PC-3 (cell line): ENCODE data around the gene MPC1. TPM values are rescaled to one million over a fixed set of nuclear protein-coding genes. Genes with fewer than 3 reads are reported as not detected.

Source experiments
- ATAC-seq: fragments of 200-7000 bp; cut with Tn5 transposase; 2 replicates; pipeline ENCODE4 v1.9.1; 2020; ENCODE audit warnings: mild to moderate bottlenecking, moderate library complexity
- BruUV-seq: library from RNA; stranded (reverse); fragments of 400-500 nt; replicated peaks from 2 replicates; lab custom pipeline; 2021; lab: Mats Ljungman, UMichigan
- CTCF ChIA-PET: fragments of 300-600 bp; sonication (Branson Sonifier 250); formaldehyde crosslinking; loops from one replicate; lab custom pipeline; 2022; ENCODE audit warnings: antibody characterized with exemption; lab: Charles Lee
- POLR2A ChIA-PET: fragments of 300-600 bp; sonication (Branson Sonifier 250); formaldehyde crosslinking; loops from one replicate; lab custom pipeline; 2022; ENCODE audit warnings: antibody characterized with exemption; ENCODE audit not compliant: unreplicated experiment; lab: Charles Lee
- DNase-seq: peaks from one replicate; pipeline ENCODE4 v3.0.0-alpha.2; 2015
- H2AFZ ChIP-seq: fragments of 300-600 bp; sonication (generic); 2 replicates; pipeline ENCODE4 v1.6.0; 2016; ENCODE audit warnings: antibody characterized with exemption, low read length
- H3F3A ChIP-seq: fragments of 300-600 bp; sonication (generic); one replicate; pipeline ENCODE4 v1.6.0; 2017; ENCODE audit warnings: antibody characterized with exemption, low read length, control low read depth, mild to moderate bottlenecking; ENCODE audit not compliant: unreplicated experiment
- H3K27ac ChIP-seq: fragments of 300-600 bp; sonication (generic); 2 replicates; pipeline ENCODE4 v1.5.1; 2016; ENCODE audit warnings: mild to moderate bottlenecking, low read length
- H3K27me3 ChIP-seq: fragments of 300-600 bp; sonication (generic); 2 replicates; pipeline ENCODE4 v1.6.1; 2016; ENCODE audit warnings: low read length, mixed read lengths
- H3K36me3 ChIP-seq: fragments of 300-600 bp; sonication (generic); 2 replicates; pipeline ENCODE4 v1.6.1; 2016; ENCODE audit warnings: low read depth, mixed run types, low read length, mixed read lengths
- H3K4me1 ChIP-seq: fragments of 300-600 bp; sonication (generic); 2 replicates; pipeline ENCODE4 v1.5.1; 2016; ENCODE audit warnings: low read length; ENCODE audit not compliant: insufficient read depth
- H3K4me2 ChIP-seq: fragments of 300-600 bp; sonication (generic); 2 replicates; pipeline ENCODE4 v1.6.0; 2016; ENCODE audit warnings: low read length
- H3K4me3 ChIP-seq: fragments of 300-600 bp; sonication (generic); 2 replicates; pipeline ENCODE4 v1.5.1; 2016; ENCODE audit warnings: mild to moderate bottlenecking, low read length, mixed read lengths
- H3K79me2 ChIP-seq: fragments of 300-600 bp; sonication (generic); 2 replicates; pipeline ENCODE4 v1.6.1; 2017; ENCODE audit warnings: low read length, mixed read lengths
- H3K9ac ChIP-seq: fragments of 300-600 bp; sonication (generic); 2 replicates; pipeline ENCODE4 v1.6.0; 2016; ENCODE audit warnings: mild to moderate bottlenecking, low read length
- H3K9me2 ChIP-seq: fragments of 300-600 bp; sonication (generic); replicated peaks from 2 replicates; pipeline ENCODE4 v1.6.1; 2016; ENCODE audit warnings: mixed run types, low read length, mixed read lengths
- H3K9me3 ChIP-seq: fragments of 300-600 bp; sonication (generic); 2 replicates; pipeline ENCODE4 v1.6.1; 2016; ENCODE audit warnings: low read length, mixed read lengths
- H4K20me1 ChIP-seq: fragments of 300-600 bp; sonication (generic); 2 replicates; pipeline ENCODE4 v1.6.1; 2016; ENCODE audit warnings: low read length, mixed read lengths
- EZH2 ChIP-seq: fragments of 300-600 bp; sonication (generic); IDR thresholded peaks from one replicate; pipeline ENCODE4 v1.6.1; 2017; ENCODE audit warnings: antibody characterized with exemption, mild to moderate bottlenecking, low read length; ENCODE audit not compliant: unreplicated experiment
- EZH2phosphoT487 ChIP-seq: fragments of 300-600 bp; sonication (generic); IDR thresholded peaks from 2 replicates; pipeline ENCODE4 v1.6.1; 2018; ENCODE audit warnings: mild to moderate bottlenecking, antibody characterized with exemption, low read length, borderline replicate concordance
- intact Hi-C: fragments of 100-400 bp; cut with micrococcal nuclease; formaldehyde crosslinking; loops from 2 replicates; pipeline ENCODE4 v1.9.0; 2023
- total RNA-seq: library from RNA; depleted of rRNA; stranded (reverse); fragments of >200 nt; gene quantifications from 2 replicates; pipeline ENCODE4 v1.2.3, GENCODE V29; 2014
- TF ChIP-seq, protein P1 (sequence below): fragments of 300-600 bp; sonication (generic); conservative IDR thresholded peaks from 2 replicates; pipeline ENCODE4 v1.5.1; 2017; ENCODE audit warnings: antibody characterized with exemption, low read depth, mild to moderate bottlenecking, low read length

The MPC1 gene
- total RNA-seq, 1 experiment from 2014 or later = 26.7 TPM

GRCh38 chr6:166360243-166361076 is 22.3 kb downstream of the MPC1 start:
- no peaks in the 10 kb centered on the region for H4K20me1 ChIP-seq
- DNase-seq = peak; percentile 33
- no peak overlapping the region for H2AFZ ChIP-seq
- no peaks in the 10 kb centered on the region for H3K9me3 ChIP-seq
- BruUV-seq = no TSS peak
- TF ChIP-seq, protein P1, sequence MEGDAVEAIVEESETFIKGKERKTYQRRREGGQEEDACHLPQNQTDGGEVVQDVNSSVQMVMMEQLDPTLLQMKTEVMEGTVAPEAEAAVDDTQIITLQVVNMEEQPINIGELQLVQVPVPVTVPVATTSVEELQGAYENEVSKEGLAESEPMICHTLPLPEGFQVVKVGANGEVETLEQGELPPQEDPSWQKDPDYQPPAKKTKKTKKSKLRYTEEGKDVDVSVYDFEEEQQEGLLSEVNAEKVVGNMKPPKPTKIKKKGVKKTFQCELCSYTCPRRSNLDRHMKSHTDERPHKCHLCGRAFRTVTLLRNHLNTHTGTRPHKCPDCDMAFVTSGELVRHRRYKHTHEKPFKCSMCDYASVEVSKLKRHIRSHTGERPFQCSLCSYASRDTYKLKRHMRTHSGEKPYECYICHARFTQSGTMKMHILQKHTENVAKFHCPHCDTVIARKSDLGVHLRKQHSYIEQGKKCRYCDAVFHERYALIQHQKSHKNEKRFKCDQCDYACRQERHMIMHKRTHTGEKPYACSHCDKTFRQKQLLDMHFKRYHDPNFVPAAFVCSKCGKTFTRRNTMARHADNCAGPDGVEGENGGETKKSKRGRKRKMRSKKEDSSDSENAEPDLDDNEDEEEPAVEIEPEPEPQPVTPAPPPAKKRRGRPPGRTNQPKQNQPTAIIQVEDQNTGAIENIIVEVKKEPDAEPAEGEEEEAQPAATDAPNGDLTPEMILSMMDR = no peak
- TF ChIP-seq EZH2 (no peak), EZH2phosphoT487 (no peak)
- H3K4me1 ChIP-seq = no peaks in the 10 kb centered on the region
- ATAC-seq = no peak; the same call in 1 of the 2 replicates
- H3F3A ChIP-seq = no peaks in the 10 kb centered on the region
- H3K9ac ChIP-seq = no peak overlapping the region
- H3K36me3 ChIP-seq = no peaks in the 10 kb centered on the region
- ChIA-PET CTCF (no interaction called here), POLR2A (no interaction called here)
- no peaks in the 10 kb centered on the region for H3K9me2 ChIP-seq
- intact Hi-C loops = no loop called here
- H3K27ac ChIP-seq = no peak overlapping the region
- no peaks in the 10 kb centered on the region for H3K27me3 ChIP-seq
- H3K4me2 ChIP-seq = no peak overlapping the region
- H3K4me3 ChIP-seq = no peak overlapping the region
- no peaks in the 10 kb centered on the region for H3K79me2 ChIP-seq

- no peaks in the 10 kb centered on the region for H3K27me3 ChIP-seq
- no TSS peak for BruUV-seq
- intact Hi-C loops = no loop called here
- POLR2A ChIA-PET = no interaction called here
- H3K9me3 ChIP-seq = no peaks in the 10 kb centered on the region
- H3F3A ChIP-seq = no peaks in the 10 kb centered on the region
- ATAC-seq = no peak
- DNase-seq = no peak
- no peaks in the 10 kb centered on the region for H3K36me3 ChIP-seq
- no peak overlapping the region for H3K4me2 ChIP-seq
- H3K27ac ChIP-seq = no peak overlapping the region
- H4K20me1 ChIP-seq = no peaks in the 10 kb centered on the region
- H3K9ac ChIP-seq = no peak overlapping the region
- H3K79me2 ChIP-seq = no peaks in the 10 kb centered on the region
- 0 out of 2 replicates have a peak, but pooled peaks cover 6% of the 10 kb centered on the region for H3K4me1 ChIP-seq
- H2AFZ ChIP-seq = no peak overlapping the region
- no peak overlapping the region for H3K4me3 ChIP-seq
- H3K9me2 ChIP-seq = no peaks in the 10 kb centered on the region
- CTCF ChIA-PET = no interaction called here
- TF ChIP-seq EZH2phosphoT487 (no peak), EZH2 (no peak)
- TF ChIP-seq, protein P1 = no peak
Measured at GRCh38 chr6:166355552-166355951, 27.2 kb downstream of the MPC1 start.

DNA sequence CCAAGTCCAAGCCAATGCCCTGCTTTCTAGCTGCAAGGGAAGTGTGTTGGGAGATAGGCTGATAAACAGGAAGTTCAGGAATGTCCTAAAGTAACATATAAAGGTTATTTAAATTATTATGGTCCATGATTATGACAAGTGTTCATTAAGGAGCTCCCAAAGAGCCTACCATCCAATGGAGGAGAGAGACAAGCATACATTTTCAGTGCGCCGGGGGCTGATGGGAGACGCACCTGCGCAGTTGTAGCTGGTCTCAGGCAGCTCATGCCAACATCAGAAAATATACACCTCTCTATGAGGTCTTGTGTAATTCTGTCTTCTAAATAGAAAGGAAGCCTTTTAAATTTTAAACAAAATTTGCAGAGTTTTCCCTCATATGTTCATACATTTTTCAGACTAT is 27.8 kb downstream of the MPC1 start:
- Histone ChIP-seq H2AFZ (no peak overlapping the region), H3K9me2 (no peaks in the 10 kb centered on the region), H4K20me1 (no peaks in the 10 kb centered on the region), H3K9me3 (no peaks in the 10 kb centered on the region), H3K4me1 (0 out of 2 replicates have a peak, but pooled peaks cover 6% of the 10 kb centered on the region), H3K4me3 (no peak overlapping the region), H3K4me2 (no peak overlapping the region), H3K36me3 (no peaks in the 10 kb centered on the region), H3K79me2 (no peaks in the 10 kb centered on the region), H3F3A (no peaks in the 10 kb centered on the region), H3K9ac (no peak overlapping the region), H3K27me3 (no peaks in the 10 kb centered on the region), H3K27ac (no peak overlapping the region)
- TF ChIP-seq EZH2 = no peak
- TF ChIP-seq EZH2phosphoT487 = no peak
- TF ChIP-seq, protein P1 = no peak
- POLR2A ChIA-PET = no interaction called here
- DNase-seq (no peak), ATAC-seq (no peak)
- no TSS peak for BruUV-seq
- CTCF ChIA-PET = no interaction called here
- intact Hi-C loops = no loop called here
